Ovary (tissue), 3 donors: ENCODE measurements around the gene MAG.

Source experiments
- CTCF ChIP-seq, 3 donors: fragments of 450-650 bp in 2 of 3; fragments of 200-600 bp in 1 of 3; IDR thresholded peaks; one replicate each; pipeline versions ENCODE4 v1.5.1 to v1.8.0; 2016 to 2022; ENCODE audit warnings: antibody characterized with exemption in 3 of 3, mild to moderate bottlenecking in 1 of 3
- POLR2A ChIP-seq: fragments of 450-650 bp; IDR thresholded peaks from one replicate; pipeline ENCODE4 v1.6.1; 2017; ENCODE audit warnings: antibody characterized with exemption, mild to moderate bottlenecking, moderate library complexity
- donor health status: DM: no; HTN: no; CAD: no.

- no peak for TF ChIP-seq POLR2A
- TF ChIP-seq CTCF (IDR thresholded peaks at IDR 0.05) = no peak
Observed at GRCh38 chr19:35310331-35310730, 18.4 kb downstream of the MAG start.
